Measurements from ENCODE around the gene NRM. TPM values are rescaled to one million over a fixed set of nuclear protein-coding genes. Genes with fewer than 3 reads are reported as not detected.

The NRM gene
- total RNA-seq, 1 donor from 2014 or later, result 52.2 TPM

DNA sequence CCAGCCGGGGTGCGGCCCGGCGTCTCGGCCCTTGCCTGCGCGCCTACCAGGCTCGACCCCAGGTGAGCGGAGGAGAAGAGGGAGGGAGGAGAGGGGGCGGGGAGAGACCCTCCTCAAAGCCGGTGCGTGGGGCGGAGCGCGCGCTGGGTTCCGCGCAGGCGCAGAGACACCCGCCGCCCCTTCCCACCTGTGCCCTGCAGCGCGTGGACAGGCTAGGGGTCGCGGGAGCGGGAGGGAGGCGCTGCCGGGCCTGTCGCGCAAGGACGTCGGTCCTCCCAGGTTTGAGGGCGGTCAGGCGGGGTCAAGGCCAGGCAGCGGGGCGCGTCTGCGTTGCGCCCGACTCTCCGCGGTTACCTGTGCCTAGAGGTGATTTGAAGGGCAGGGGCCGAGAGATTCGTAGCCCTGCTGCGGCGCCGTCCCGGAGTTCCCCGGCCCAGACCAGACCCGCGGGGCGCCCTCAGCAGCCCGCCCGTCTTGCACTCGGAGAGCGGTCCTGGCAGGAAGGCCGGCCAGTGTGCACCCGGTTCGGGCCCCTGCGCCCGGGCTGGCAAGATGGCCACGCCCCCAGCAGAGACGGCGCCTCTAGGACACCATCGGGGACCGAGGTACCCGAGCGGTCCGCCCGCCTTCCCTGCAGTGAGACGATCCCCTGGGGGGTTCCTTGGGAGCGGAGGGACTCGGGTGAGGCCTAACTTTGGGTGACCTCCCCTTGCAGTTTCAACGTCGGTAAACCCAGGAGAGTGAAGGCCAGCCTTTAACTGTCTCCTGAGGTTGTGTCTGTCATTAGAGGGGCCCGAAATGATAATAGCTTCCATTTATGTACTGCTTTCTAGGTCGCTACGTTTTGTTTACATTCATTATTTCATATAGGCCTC is 43.3 kb downstream of the NRM start:
- TF ChIP-seq, protein P1, sequence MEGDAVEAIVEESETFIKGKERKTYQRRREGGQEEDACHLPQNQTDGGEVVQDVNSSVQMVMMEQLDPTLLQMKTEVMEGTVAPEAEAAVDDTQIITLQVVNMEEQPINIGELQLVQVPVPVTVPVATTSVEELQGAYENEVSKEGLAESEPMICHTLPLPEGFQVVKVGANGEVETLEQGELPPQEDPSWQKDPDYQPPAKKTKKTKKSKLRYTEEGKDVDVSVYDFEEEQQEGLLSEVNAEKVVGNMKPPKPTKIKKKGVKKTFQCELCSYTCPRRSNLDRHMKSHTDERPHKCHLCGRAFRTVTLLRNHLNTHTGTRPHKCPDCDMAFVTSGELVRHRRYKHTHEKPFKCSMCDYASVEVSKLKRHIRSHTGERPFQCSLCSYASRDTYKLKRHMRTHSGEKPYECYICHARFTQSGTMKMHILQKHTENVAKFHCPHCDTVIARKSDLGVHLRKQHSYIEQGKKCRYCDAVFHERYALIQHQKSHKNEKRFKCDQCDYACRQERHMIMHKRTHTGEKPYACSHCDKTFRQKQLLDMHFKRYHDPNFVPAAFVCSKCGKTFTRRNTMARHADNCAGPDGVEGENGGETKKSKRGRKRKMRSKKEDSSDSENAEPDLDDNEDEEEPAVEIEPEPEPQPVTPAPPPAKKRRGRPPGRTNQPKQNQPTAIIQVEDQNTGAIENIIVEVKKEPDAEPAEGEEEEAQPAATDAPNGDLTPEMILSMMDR (IDR thresholded peaks at IDR 0.05; ENCODE audit: partially characterized antibody, unreplicated experiment), result no peak
- Mint-ChIP-seq H3K27me3 (ENCODE audit: unreplicated experiment) (peaks cover 9% of the 10 kb centered on the region), H3K9me3 (ENCODE audit: unreplicated experiment) (peaks cover 9% of the 10 kb centered on the region)

DNA sequence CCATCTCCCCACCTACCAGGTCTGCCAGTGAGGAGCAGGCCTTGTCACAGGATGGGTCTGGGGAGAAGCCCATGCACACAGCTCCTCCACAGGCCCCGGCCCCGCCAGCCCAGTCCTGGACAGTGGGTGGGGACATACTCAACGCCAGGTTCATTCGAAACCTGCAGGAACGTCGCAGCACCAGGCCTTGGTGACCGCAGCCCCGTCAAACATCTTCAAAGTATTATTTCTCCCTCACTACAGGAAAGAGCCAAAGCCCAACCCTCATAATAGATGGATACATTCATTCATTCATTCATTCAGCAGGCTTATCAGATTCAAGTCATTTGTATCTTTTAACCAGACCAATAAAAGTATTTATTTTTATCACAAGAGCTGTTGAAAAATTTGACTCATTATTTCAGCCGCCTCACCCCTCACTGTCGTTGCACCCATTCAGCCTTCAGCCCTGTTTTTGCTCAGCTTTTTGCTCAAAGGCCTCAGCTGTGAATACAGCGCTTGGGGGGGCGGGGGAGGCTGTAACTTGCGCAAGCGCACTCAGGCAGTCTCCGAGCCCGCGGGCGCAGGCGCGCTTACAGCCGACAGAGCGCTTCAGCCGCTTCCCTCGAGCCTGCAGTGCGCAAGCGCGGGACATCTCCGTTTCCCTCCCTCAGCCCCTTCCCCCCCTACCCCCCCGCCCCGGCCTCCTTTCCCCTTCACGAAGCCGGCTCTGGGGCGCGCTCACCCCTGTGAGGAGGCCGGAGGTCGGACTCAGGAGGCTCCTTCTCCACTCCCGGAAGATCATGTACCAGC is 44.1 kb downstream of the NRM start, which contains the start of gene C6orf136:
C6orf136 (plus strand) TSS at position 684 of the 792 bp plus-strand sequence; CDS start at position 783, 99 bp downstream.
- peaks cover 11% of the 10 kb centered on the region for H3K4me1 Mint-ChIP-seq (ENCODE audit: low read depth, unreplicated experiment)
- H3K36me3 Mint-ChIP-seq (ENCODE audit: unreplicated experiment), result no peaks in the 10 kb centered on the region
- TF ChIP-seq, protein P1 (IDR thresholded peaks at IDR 0.05; ENCODE audit: partially characterized antibody, unreplicated experiment), result no peak
- peak; percentile 92 for DNase-seq
- H3K9me3 Mint-ChIP-seq (ENCODE audit: unreplicated experiment), result peaks cover 9% of the 10 kb centered on the region
- H3K27ac Mint-ChIP-seq (ENCODE audit: unreplicated experiment), result peak within 1 kb of the TSS; percentile 74
- peak within 1 kb of the TSS; percentile 88 for H3K4me3 Mint-ChIP-seq (ENCODE audit: unreplicated experiment)
- H3K27me3 Mint-ChIP-seq (ENCODE audit: unreplicated experiment), result peaks cover 8% of the 10 kb centered on the region

More for the DNA sequence above, 43.3 kb downstream of the NRM start:
- H3K4me3 Mint-ChIP-seq (ENCODE audit: unreplicated experiment), result peak overlapping the region; percentile 88
- H3K36me3 Mint-ChIP-seq (ENCODE audit: unreplicated experiment), result no peaks in the 10 kb centered on the region
- H3K4me1 Mint-ChIP-seq (ENCODE audit: low read depth, unreplicated experiment), result peaks cover 11% of the 10 kb centered on the region
- H3K27ac Mint-ChIP-seq (ENCODE audit: unreplicated experiment), result peak overlapping the region; percentile 29
- DNase-seq, result peak; percentile 81

DNA sequence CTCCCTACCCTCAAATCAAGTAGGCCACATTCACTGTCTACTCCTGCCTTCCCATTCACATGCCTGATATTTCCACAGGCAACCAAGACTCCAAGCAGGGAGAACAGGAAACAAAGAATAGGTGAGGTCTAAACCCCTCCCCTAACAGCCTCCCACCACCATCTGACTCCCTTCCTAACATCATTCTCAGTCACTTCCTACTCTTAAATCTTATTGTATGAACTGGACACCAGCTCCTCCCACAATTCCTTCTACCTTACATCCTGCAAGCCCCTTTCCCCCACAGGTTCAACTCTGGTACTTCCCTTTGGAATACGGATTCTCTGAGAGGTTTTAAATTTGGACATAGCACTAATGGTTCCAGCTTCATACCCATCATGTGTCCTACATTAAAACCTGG is 44.8 kb downstream of the NRM start:
- peaks cover 11% of the 10 kb centered on the region for H3K4me1 Mint-ChIP-seq (ENCODE audit: low read depth, unreplicated experiment)
- peak overlapping the region; percentile 86 for H3K4me3 Mint-ChIP-seq (ENCODE audit: unreplicated experiment)
- H3K9me3 Mint-ChIP-seq (ENCODE audit: unreplicated experiment), result peaks cover 9% of the 10 kb centered on the region
- TF ChIP-seq, protein P1 (IDR thresholded peaks at IDR 0.05; ENCODE audit: partially characterized antibody, unreplicated experiment), result no peak
- peaks cover 6% of the 10 kb centered on the region for H3K27me3 Mint-ChIP-seq (ENCODE audit: unreplicated experiment)
- peak overlapping the region; percentile 74 for H3K27ac Mint-ChIP-seq (ENCODE audit: unreplicated experiment)
- no peaks in the 10 kb centered on the region for H3K36me3 Mint-ChIP-seq (ENCODE audit: unreplicated experiment)
- DNase-seq, result no peak

DNA sequence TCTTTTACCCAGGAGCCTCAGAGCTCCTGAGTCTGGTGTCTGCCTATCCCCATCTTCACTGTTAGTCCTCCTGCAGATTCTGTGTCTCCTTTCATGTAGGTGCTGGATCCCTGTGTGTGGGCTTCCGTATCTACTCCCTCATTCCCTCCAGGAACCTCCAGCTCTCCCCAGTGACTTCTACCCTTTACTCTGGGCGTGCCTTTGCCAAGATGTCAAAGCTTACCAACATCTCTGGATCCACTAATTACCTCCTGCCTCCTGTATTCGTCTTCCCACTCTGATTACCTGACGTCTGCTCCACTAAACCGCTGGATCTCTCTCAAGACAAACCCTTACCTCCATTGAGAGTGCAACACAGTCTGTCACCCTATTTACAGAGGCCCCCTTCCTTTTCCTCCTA is 46.0 kb downstream of the NRM start:
- Mint-ChIP-seq H3K36me3 (ENCODE audit: unreplicated experiment) (no peaks in the 10 kb centered on the region), H3K27me3 (ENCODE audit: unreplicated experiment) (peaks cover 5% of the 10 kb centered on the region), H3K27ac (ENCODE audit: unreplicated experiment) (peak overlapping the region; percentile 10), H3K9me3 (ENCODE audit: unreplicated experiment) (peaks cover 9% of the 10 kb centered on the region), H3K4me3 (ENCODE audit: unreplicated experiment) (no peak overlapping the region), H3K4me1 (ENCODE audit: low read depth, unreplicated experiment) (peaks cover 11% of the 10 kb centered on the region)
- no peak for DNase-seq
- TF ChIP-seq, protein P1 (IDR thresholded peaks at IDR 0.05; ENCODE audit: partially characterized antibody, unreplicated experiment), result no peak
